GM10266 (cell line): ENCODE measurements around the gene WHRN.

ENCODE experiments used
- DNase-seq: peaks from one replicate; pipeline ENCODE4 v3.0.0; 2012; ENCODE audit errors: extremely low spot score
- CTCF ChIP-seq: IDR thresholded peaks from 2 replicates; pipeline ENCODE4 v1.5.1; 2012; ENCODE audit warnings: mild to moderate bottlenecking, low read depth; ENCODE audit not compliant: control insufficient read depth, insufficient read depth; ENCODE audit errors: missing control alignments

Gene WHRN

GRCh38 chr9:114382699-114383520, 122.4 kb downstream of the WHRN start:
- DNase-seq = peak; percentile 69

GRCh38 chr9:114378883-114379282, 126.4 kb downstream of the WHRN start:
- no peak for TF ChIP-seq CTCF
- DNase-seq = no peak

More at GRCh38 chr9:114382699-114383520, 122.4 kb downstream of the WHRN start:
- peak; percentile 34 for TF ChIP-seq CTCF

- TF ChIP-seq CTCF = no peak
- DNase-seq = no peak
Measured at GRCh38 chr9:114378016-114378415, 127.3 kb downstream of the WHRN start.

GRCh38 chr9:114376586-114377445, 128.5 kb downstream of the WHRN start:
- DNase-seq = no peak
- no peak for TF ChIP-seq CTCF

GRCh38 chr9:114375386-114376175, 129.7 kb downstream of the WHRN start:
- DNase-seq = no peak
- TF ChIP-seq CTCF = no peak

- TF ChIP-seq CTCF = no peak
- DNase-seq = no peak
Measured at GRCh38 chr9:114374936-114375335, 130.3 kb downstream of the WHRN start.
